Parathyroid adenoma (tissue), 2 donors: Measurements from ENCODE around the gene TMEM97.

ENCODE experiments used
- H2AFZ ChIP-seq: fragments of 300-600 bp; sonication (generic); one replicate; pipeline ENCODE4 v1.7.0; 2017; ENCODE audit warnings: antibody characterized with exemption, mild to moderate bottlenecking
- H3K27ac ChIP-seq: fragments of 300-600 bp; sonication (generic); one replicate; pipeline ENCODE4 v1.7.0; 2017
- H3K27me3 ChIP-seq: fragments of 300-600 bp; sonication (generic); one replicate; pipeline ENCODE4 v1.7.0; 2017; ENCODE audit warnings: low read length; ENCODE audit not compliant: control insufficient read depth, insufficient read depth
- H3K36me3 ChIP-seq: fragments of 300-600 bp; sonication (generic); one replicate; pipeline ENCODE4 v1.7.0; 2017; ENCODE audit warnings: low read length; ENCODE audit not compliant: control insufficient read depth, insufficient read depth
- H3K4me1 ChIP-seq: fragments of 300-600 bp; sonication (generic); one replicate; pipeline ENCODE4 v1.7.0; 2017; ENCODE audit warnings: control low read depth
- H3K4me2 ChIP-seq: fragments of 300-600 bp; sonication (generic); one replicate; pipeline ENCODE4 v1.7.0; 2017; ENCODE audit warnings: low read length
- H3K4me3 ChIP-seq: fragments of 300-600 bp; sonication (generic); one replicate; pipeline ENCODE4 v1.7.0; 2017; ENCODE audit warnings: low read depth, low read length
- H3K79me2 ChIP-seq: fragments of 300-600 bp; sonication (generic); one replicate; pipeline ENCODE4 v1.7.0; 2017; ENCODE audit warnings: control low read depth
- H3K9ac ChIP-seq: fragments of 300-600 bp; sonication (generic); one replicate; pipeline ENCODE4 v1.7.0; 2017; ENCODE audit warnings: mild to moderate bottlenecking
- H3K9me3 ChIP-seq: fragments of 300-600 bp; sonication (generic); one replicate; pipeline ENCODE4 v1.7.0; 2017; ENCODE audit warnings: low read length; ENCODE audit not compliant: control insufficient read depth
- TF ChIP-seq, protein P1 (sequence below): fragments of 300-600 bp; sonication (generic); IDR thresholded peaks from one replicate; pipeline ENCODE4 v1.7.0; 2017; ENCODE audit warnings: antibody characterized with exemption, mild to moderate bottlenecking
- donor health status: primary hyperparathyroidism.

TMEM97 gene

GRCh38 chr17:28326114-28326513 lies 7.1 kb downstream of the TMEM97 start:
- H2AFZ ChIP-seq: no peak overlapping the region
- no peaks in the 10 kb centered on the region for H3K36me3 ChIP-seq
- no peaks in the 10 kb centered on the region for H3K9me3 ChIP-seq
- no peak overlapping the region for H3K9ac ChIP-seq
- no peaks in the 10 kb centered on the region for H3K79me2 ChIP-seq
- no peak overlapping the region for H3K4me2 ChIP-seq
- H3K27me3 ChIP-seq: no peaks in the 10 kb centered on the region
- no peaks in the 10 kb centered on the region for H3K4me1 ChIP-seq
- TF ChIP-seq, protein P1, sequence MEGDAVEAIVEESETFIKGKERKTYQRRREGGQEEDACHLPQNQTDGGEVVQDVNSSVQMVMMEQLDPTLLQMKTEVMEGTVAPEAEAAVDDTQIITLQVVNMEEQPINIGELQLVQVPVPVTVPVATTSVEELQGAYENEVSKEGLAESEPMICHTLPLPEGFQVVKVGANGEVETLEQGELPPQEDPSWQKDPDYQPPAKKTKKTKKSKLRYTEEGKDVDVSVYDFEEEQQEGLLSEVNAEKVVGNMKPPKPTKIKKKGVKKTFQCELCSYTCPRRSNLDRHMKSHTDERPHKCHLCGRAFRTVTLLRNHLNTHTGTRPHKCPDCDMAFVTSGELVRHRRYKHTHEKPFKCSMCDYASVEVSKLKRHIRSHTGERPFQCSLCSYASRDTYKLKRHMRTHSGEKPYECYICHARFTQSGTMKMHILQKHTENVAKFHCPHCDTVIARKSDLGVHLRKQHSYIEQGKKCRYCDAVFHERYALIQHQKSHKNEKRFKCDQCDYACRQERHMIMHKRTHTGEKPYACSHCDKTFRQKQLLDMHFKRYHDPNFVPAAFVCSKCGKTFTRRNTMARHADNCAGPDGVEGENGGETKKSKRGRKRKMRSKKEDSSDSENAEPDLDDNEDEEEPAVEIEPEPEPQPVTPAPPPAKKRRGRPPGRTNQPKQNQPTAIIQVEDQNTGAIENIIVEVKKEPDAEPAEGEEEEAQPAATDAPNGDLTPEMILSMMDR: no peak
- H3K27ac ChIP-seq: no peak overlapping the region
- no peak overlapping the region for H3K4me3 ChIP-seq

- Histone ChIP-seq H3K9me3 (no peaks in the 10 kb centered on the region), H3K4me2 (no peak overlapping the region), H3K27ac (no peak overlapping the region), H3K36me3 (no peaks in the 10 kb centered on the region), H3K4me1 (no peaks in the 10 kb centered on the region), H2AFZ (no peak overlapping the region), H3K27me3 (no peaks in the 10 kb centered on the region), H3K4me3 (no peak overlapping the region), H3K79me2 (no peaks in the 10 kb centered on the region), H3K9ac (no peak overlapping the region)
- TF ChIP-seq, protein P1: no peak
Measured at GRCh38 chr17:28327031-28327607, 8.1 kb downstream of the TMEM97 start.

DNA sequence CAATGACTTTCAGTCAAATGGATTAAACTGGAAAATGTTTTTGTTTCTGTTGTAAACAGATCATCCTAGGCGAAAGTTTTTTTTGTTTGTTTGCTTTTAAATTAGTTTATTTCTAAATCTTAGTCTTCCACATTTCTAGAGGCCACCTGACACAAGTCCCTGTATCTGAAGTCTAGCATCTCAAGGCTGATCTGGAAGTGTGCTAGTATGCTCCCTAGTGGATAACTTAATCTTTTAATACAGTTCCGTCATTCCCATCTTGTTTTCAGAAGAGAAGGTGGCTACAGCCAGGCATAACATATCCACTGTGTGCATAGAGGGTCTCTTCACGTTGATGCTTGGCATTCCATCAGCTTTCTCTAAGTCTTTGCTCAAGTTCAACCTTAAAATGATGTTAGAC lies 8.7 kb downstream of the TMEM97 start:
- H3K36me3 ChIP-seq: no peaks in the 10 kb centered on the region
- H3K4me3 ChIP-seq: no peak overlapping the region
- H3K27me3 ChIP-seq: no peaks in the 10 kb centered on the region
- no peaks in the 10 kb centered on the region for H3K9me3 ChIP-seq
- H2AFZ ChIP-seq: no peak overlapping the region
- H3K9ac ChIP-seq: no peak overlapping the region
- H3K27ac ChIP-seq: no peak overlapping the region
- H3K4me1 ChIP-seq: no peaks in the 10 kb centered on the region
- no peak overlapping the region for H3K4me2 ChIP-seq
- H3K79me2 ChIP-seq: no peaks in the 10 kb centered on the region
- TF ChIP-seq, protein P1: no peak

- TF ChIP-seq, protein P1: no peak
Measured at GRCh38 chr17:28328325-28328724, 9.3 kb downstream of the TMEM97 start.

DNA sequence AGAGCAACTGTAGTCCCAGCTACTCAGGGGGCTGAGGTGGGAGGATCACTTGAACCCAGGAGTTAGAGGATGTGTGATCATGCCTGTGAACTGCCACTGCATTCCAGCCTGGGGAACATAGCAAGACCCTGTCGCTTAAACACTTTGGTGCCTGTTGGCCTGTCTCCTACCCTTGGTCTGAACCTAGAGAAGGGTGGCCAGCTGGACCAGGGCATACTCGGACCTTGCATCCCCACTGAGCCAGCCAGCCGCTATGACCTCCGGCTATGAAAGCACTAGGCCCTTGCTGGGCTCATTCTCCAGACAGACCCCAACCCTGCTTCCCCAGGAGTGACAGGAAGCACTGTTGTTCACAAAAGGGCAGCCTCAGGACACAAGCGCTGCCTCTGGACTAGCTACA lies 11.7 kb downstream of the TMEM97 start:
- Histone ChIP-seq H3K79me2 (peaks cover 21% of the 10 kb centered on the region), H2AFZ (no peak overlapping the region), H3K4me2 (no peak overlapping the region), H3K9ac (no peak overlapping the region), H3K4me3 (no peak overlapping the region), H3K36me3 (no peaks in the 10 kb centered on the region), H3K27me3 (no peaks in the 10 kb centered on the region), H3K27ac (no peak overlapping the region), H3K9me3 (no peaks in the 10 kb centered on the region), H3K4me1 (no peaks in the 10 kb centered on the region)
- TF ChIP-seq, protein P1: no peak

More at GRCh38 chr17:28328325-28328724, 9.3 kb downstream of the TMEM97 start:
- Histone ChIP-seq H3K9ac (no peak overlapping the region), H3K4me3 (no peak overlapping the region), H3K27ac (no peak overlapping the region), H3K4me2 (no peak overlapping the region), H3K9me3 (no peaks in the 10 kb centered on the region), H3K27me3 (no peaks in the 10 kb centered on the region), H3K4me1 (no peaks in the 10 kb centered on the region), H3K79me2 (peaks cover 2% of the 10 kb centered on the region), H3K36me3 (no peaks in the 10 kb centered on the region), H2AFZ (no peak overlapping the region)
